ENCODE measurements around the gene NCF2. TPM values are rescaled to one million over a fixed set of nuclear protein-coding genes. Genes with fewer than 3 reads are reported as not detected.
A peak's percentile ranks its signal among the peaks of the same experiment; 100 is the strongest.
"Not testable (repeated sequence)": the region's sequence is repeated elsewhere in the genome, so short reads cannot be mapped to it uniquely, and the experiment has no call there.

Gene NCF2
- total and polyA plus RNA-seq, 7 donors, result 0.51 to 4.3 (median 2.3) TPM

- Histone ChIP-seq H3K4me1 (peaks cover 8% of the 10 kb centered on the region), H3K4me3 (no peak overlapping the region), H3K9me3 (no peaks in the 10 kb centered on the region), H3K36me3 (ENCODE audit: insufficient read depth in 1 of 2, low read depth in 1 of 2) (peaks cover 0 to 31% of the 10 kb centered on the region in 2 donors), H3K27ac (no peak overlapping the region), H3K27me3 (ENCODE audit: insufficient read depth in 3 of 3, low read length in 2 of 3) (no peaks in the 10 kb centered on the region)
- DNase-seq (no peak), ATAC-seq (peak; percentile 79 to 92 (median 86))
- TF ChIP-seq CTCF (IDR thresholded peaks at IDR 0.05), result peak; percentile 62
- intact Hi-C loops (cut with DNase I), result loop anchor here (5.0 kb wide), 2 partner anchors 151 to 341 kb away; partner anchors contain the start of gene SMG7 (in 1 of the 2)
- 57 to 64% (median 60%) methylated on average over 10 of the region's 10 CpGs for WGBS, 3 donors
Measured at GRCh38 chr1:183622884-183623785, 32.9 kb upstream of the NCF2 start.

GRCh38 chr1:183622013-183622412, 31.8 kb upstream of the NCF2 start:
- intact Hi-C loops (cut with DNase I), result loop anchor here (5.0 kb wide), 2 partner anchors 150 to 340 kb away; partner anchors contain the start of gene SMG7 (in 1 of the 2)
- no peaks in the 10 kb centered on the region for H3K9me3 ChIP-seq
- peaks cover 8% of the 10 kb centered on the region for H3K4me1 ChIP-seq
- DNase-seq (no peak), ATAC-seq (no peak)
- H3K36me3 ChIP-seq (ENCODE audit: insufficient read depth in 1 of 2, low read depth in 1 of 2), result peaks cover 0 to 21% of the 10 kb centered on the region in 2 donors
- WGBS, 3 donors, result 70 to 79% (median 77%) methylated on average over 1 of the region's 1 CpG
- no peak overlapping the region for H3K27ac ChIP-seq
- no peak for TF ChIP-seq CTCF (IDR thresholded peaks at IDR 0.05)
- H3K27me3 ChIP-seq (ENCODE audit: insufficient read depth in 3 of 3, low read length in 2 of 3), result no peaks in the 10 kb centered on the region
- H3K4me3 ChIP-seq, result no peak overlapping the region

GRCh38 chr1:183620311-183620710, 30.1 kb upstream of the NCF2 start:
- intact Hi-C loops (cut with DNase I), result loop anchor here (5.0 kb wide), 2 partner anchors 148 to 338 kb away; partner anchors contain the start of gene SMG7 (in 1 of the 2)
- 81 to 88% (median 82%) methylated on average over 2 of the region's 2 CpGs for WGBS, 3 donors

GRCh38 chr1:183619781-183620180, 29.5 kb upstream of the NCF2 start:
- H3K27ac ChIP-seq, result no peak overlapping the region
- intact Hi-C loops (cut with DNase I), result loop anchor here (5.0 kb wide), 2 partner anchors 147 to 337 kb away; partner anchors contain the start of gene SMG7 (in 1 of the 2)
- no peak overlapping the region for H3K4me3 ChIP-seq
- no peak for TF ChIP-seq CTCF (IDR thresholded peaks at IDR 0.05)
- 82 to 83% (median 82%) methylated on average over 1 of the region's 1 CpG for WGBS, 3 donors
- no peaks in the 10 kb centered on the region for H3K9me3 ChIP-seq
- ATAC-seq, result no peak
- peaks cover 0 to 5% of the 10 kb centered on the region in 2 donors for H3K36me3 ChIP-seq (ENCODE audit: insufficient read depth in 1 of 2, low read depth in 1 of 2)
- H3K4me1 ChIP-seq, result no peaks in the 10 kb centered on the region
- DNase-seq, result no peak
- no peaks in the 10 kb centered on the region for H3K27me3 ChIP-seq (ENCODE audit: insufficient read depth in 3 of 3, low read length in 2 of 3)

More at GRCh38 chr1:183620311-183620710, 30.1 kb upstream of the NCF2 start:
- no peak for TF ChIP-seq CTCF (IDR thresholded peaks at IDR 0.05)
- Histone ChIP-seq H3K36me3 (ENCODE audit: insufficient read depth in 1 of 2, low read depth in 1 of 2) (peaks cover 0 to 10% of the 10 kb centered on the region in 2 donors), H3K4me3 (no peak overlapping the region), H3K4me1 (no peaks in the 10 kb centered on the region), H3K9me3 (no peaks in the 10 kb centered on the region), H3K27ac (no peak overlapping the region), H3K27me3 (ENCODE audit: insufficient read depth in 3 of 3, low read length in 2 of 3) (no peaks in the 10 kb centered on the region)
- no peak for DNase-seq
- ATAC-seq, result no peak

GRCh38 chr1:183618202-183618601, 27.9 kb upstream of the NCF2 start:
- H3K27me3 ChIP-seq (ENCODE audit: insufficient read depth in 3 of 3, low read length in 2 of 3); DNase-seq; H3K4me3 ChIP-seq; H3K4me1 ChIP-seq; intact Hi-C loops (cut with DNase I); H3K9me3 ChIP-seq; H3K27ac ChIP-seq; H3K36me3 ChIP-seq (ENCODE audit: insufficient read depth in 1 of 2, low read depth in 1 of 2); ATAC-seq: not testable (repeated sequence)
- 78 to 84% (median 79%) methylated on average over 4 to 5 of the region's 5 CpGs for WGBS, 3 donors

- 88 to 93% (median 91%) methylated on average over 2 to 3 of the region's 3 CpGs for WGBS, 3 donors
- H3K27me3 ChIP-seq (ENCODE audit: insufficient read depth in 3 of 3, low read length in 2 of 3); H3K36me3 ChIP-seq (ENCODE audit: insufficient read depth in 1 of 2, low read depth in 1 of 2); ATAC-seq; H3K9me3 ChIP-seq; H3K4me3 ChIP-seq; H3K4me1 ChIP-seq; H3K27ac ChIP-seq; DNase-seq; intact Hi-C loops (cut with DNase I): not testable (repeated sequence)
Measured at GRCh38 chr1:183612975-183613374, 22.7 kb upstream of the NCF2 start.

Measured in psoas muscle (tissue), 8 donors.